HCT116 (cell line): Measurements from ENCODE around the gene FBXO15. TPM values are rescaled to one million over a fixed set of nuclear protein-coding genes. Genes with fewer than 3 reads are reported as not detected.

Experiments
- ATAC-seq: fragments of 200-7000 bp; cut with Tn5 transposase; 2 replicates; pipeline ENCODE4 v1.9.1; 2020; ENCODE audit warnings: mild to moderate bottlenecking, moderate library complexity
- BruUV-seq: library from RNA; stranded (reverse); fragments of 400-500 nt; replicated peaks from 2 replicates; lab custom pipeline; 2021; lab: Mats Ljungman, UMichigan
- CTCF ChIA-PET: fragments of 300-600 bp; sonication (Branson Sonifier 250); formaldehyde crosslinking; loops from one replicate; lab custom pipeline; 2021; ENCODE audit warnings: antibody characterized with exemption; lab: Charles Lee
- POLR2A ChIA-PET: fragments of 300-600, 350-600 bp; sonication (Branson Sonifier 250); formaldehyde crosslinking; loops from one replicate; lab custom pipeline; 2021; ENCODE audit warnings: antibody characterized with exemption; lab: Charles Lee
- RAD21 ChIA-PET, 2 experiments: fragments of 300-600 bp; sonication (Branson Sonifier 250); formaldehyde crosslinking; loops; one replicate each; lab custom pipeline; 2023; ENCODE audit warnings: low total read pairs in 2 of 2; ENCODE audit not compliant: uncharacterized antibody in 2 of 2, unreplicated experiment in 2 of 2, low non-redundant PET in 1 of 2; lab: Charles Lee
- DNase-seq: peaks from one replicate; pipeline ENCODE4 v3.0.0-alpha.2; 2010; ENCODE audit warnings: low read depth, low spot score
- H2AFZ ChIP-seq: fragments of 200-600 bp; shearing (Covaris generic), sonication (generic); 2 replicates; pipeline ENCODE4 v1.6.1; 2017; ENCODE audit warnings: low read depth, mixed run types, mixed read lengths, antibody characterized with exemption, low read length; ENCODE audit not compliant: poor library complexity, severe bottlenecking
- H3K27ac ChIP-seq: 2 replicates; pipeline ENCODE4 v1.5.1; 2012; ENCODE audit warnings: low read depth, low read length
- H3K27me3 ChIP-seq: fragments of 200-600 bp; sonication (generic); 2 replicates; pipeline ENCODE4 v1.6.1; 2016; ENCODE audit warnings: mixed run types, low read length, mixed read lengths; ENCODE audit not compliant: insufficient read depth
- H3K36me3 ChIP-seq, 2 experiments: fragments of 200-500 bp in 1 of 2; fragments of 200-600 bp in 1 of 2; sonication (Bioruptor generic) in 1 of 2; sonication (generic) in 1 of 2; 2 replicates each; pipeline versions ENCODE4 v1.5.1 to v1.6.1; 2014 to 2016; ENCODE audit warnings: low read length in 2 of 2, inconsistent platforms in 1 of 2, mixed read lengths in 1 of 2, mixed run types in 1 of 2; ENCODE audit not compliant: insufficient read depth in 2 of 2, control insufficient read depth in 1 of 2
- H3K4me1 ChIP-seq, 2 experiments: fragments of 200-600 bp in 1 of 2; sonication (generic) in 1 of 2; 2 replicates each; pipeline versions ENCODE4 v1.5.1 to v1.6.1; 2012 to 2017; ENCODE audit warnings: low read length in 2 of 2, inconsistent platforms in 1 of 2, mild to moderate bottlenecking in 1 of 2, mixed read lengths in 1 of 2, mixed run types in 1 of 2, moderate library complexity in 1 of 2; ENCODE audit not compliant: insufficient read depth in 2 of 2, control insufficient read depth in 1 of 2
- H3K4me2 ChIP-seq: fragments of 200-600 bp; sonication (generic); 2 replicates; pipeline ENCODE4 v1.6.1; 2017; ENCODE audit warnings: mixed run types, low read length, mixed read lengths
- H3K4me3 ChIP-seq, 2 experiments: fragments of 200-600 bp in 1 of 2; sonication (generic) in 1 of 2; replicated peaks in 1 of 2; 2 replicates each; pipeline ENCODE4 v1.5.1; 2011 to 2016; ENCODE audit warnings: low read length in 2 of 2, control low read depth in 1 of 2, low read depth in 1 of 2, mild to moderate bottlenecking in 1 of 2, mixed read lengths in 1 of 2, mixed run types in 1 of 2
- H3K79me2 ChIP-seq: fragments of 200-600 bp; sonication (generic); 2 replicates; pipeline ENCODE4 v1.6.1; 2017; ENCODE audit warnings: mild to moderate bottlenecking, mixed run types, low read length, moderate library complexity, mixed read lengths; ENCODE audit not compliant: insufficient read depth
- H3K9ac ChIP-seq: fragments of 200-600 bp; sonication (generic); 2 replicates; pipeline ENCODE4 v1.6.1; 2016; ENCODE audit warnings: low read length, mixed read lengths
- H3K9me2 ChIP-seq: fragments of 200-600 bp; sonication (generic), shearing (Covaris generic); 2 replicates; pipeline ENCODE4 v1.6.1; 2017; ENCODE audit warnings: mixed run types, mild to moderate bottlenecking, moderate library complexity; ENCODE audit not compliant: insufficient read depth
- H3K9me3 ChIP-seq, 2 experiments: fragments of 200-500 bp in 1 of 2; fragments of 200-600 bp in 1 of 2; sonication (Bioruptor generic) in 1 of 2; sonication (generic) in 1 of 2; 2 replicates each; pipeline ENCODE4 v1.6.1; 2014 to 2017; ENCODE audit warnings: low read length in 2 of 2, mixed read lengths in 2 of 2, inconsistent platforms in 1 of 2, low read depth in 1 of 2, mild to moderate bottlenecking in 1 of 2, mixed run types in 1 of 2, moderate library complexity in 1 of 2; ENCODE audit not compliant: control insufficient read depth in 1 of 2, insufficient read depth in 1 of 2
- H4K20me1 ChIP-seq: fragments of 200-600 bp; sonication (generic), shearing (Covaris generic); 2 replicates; pipeline ENCODE4 v1.6.1; 2017; ENCODE audit warnings: mixed run types, mild to moderate bottlenecking, moderate library complexity; ENCODE audit not compliant: insufficient read depth
- CEBPB ChIP-seq: IDR thresholded peaks from 2 replicates; pipeline ENCODE4 v1.6.1; 2012; ENCODE audit warnings: low read depth
- CTCF ChIP-seq, 3 experiments: fragments of 200-600 bp in 1 of 3; sonication (generic) in 1 of 3; IDR thresholded peaks in 2 of 3; conservative IDR thresholded peaks in 1 of 3; 2 replicates each; pipeline ENCODE4 v1.5.1; 2012 to 2017; ENCODE audit warnings: low read depth in 2 of 3, low read length in 2 of 3, antibody characterized with exemption in 1 of 3, borderline replicate concordance in 1 of 3, control low read depth in 1 of 3, mild to moderate bottlenecking in 1 of 3, mixed read lengths in 1 of 3, mixed run types in 1 of 3, moderate library complexity in 1 of 3; ENCODE audit not compliant: insufficient read depth in 1 of 3
- EZH2phosphoT487 ChIP-seq: fragments of 200-600 bp; IDR thresholded peaks from 2 replicates; pipeline ENCODE4 v1.6.1; 2018; ENCODE audit warnings: antibody characterized with exemption, borderline replicate concordance
- POLR2A ChIP-seq: IDR thresholded peaks from 2 replicates; pipeline ENCODE4 v1.7.0; 2011; ENCODE audit warnings: borderline replicate concordance; ENCODE audit not compliant: insufficient read depth, insufficient read length; ENCODE audit errors: extremely low read depth
- RAD21 ChIP-seq: IDR thresholded peaks from 2 replicates; pipeline ENCODE4 v1.6.1; 2012; ENCODE audit warnings: low read depth, mild to moderate bottlenecking
- YY1 ChIP-seq: IDR thresholded peaks from 2 replicates; pipeline ENCODE4 v1.6.1; 2011; ENCODE audit warnings: low read length, low read depth, moderate library complexity, mild to moderate bottlenecking; ENCODE audit not compliant: insufficient replicate concordance; ENCODE audit errors: extremely low read depth
- ZFX ChIP-seq: fragments of 450-650 bp; IDR thresholded peaks from 2 replicates; pipeline ENCODE4 v1.6.1; 2017
- intact Hi-C: fragments of 100-400 bp; cut with micrococcal nuclease; formaldehyde crosslinking; loops from 2 replicates; pipeline ENCODE4 v1.10.0; 2022
- total RNA-seq: library from RNA; stranded (reverse); gene quantifications from one replicate; pipeline ENCODE4 v1.2.1, GENCODE V29; 2021; ENCODE audit not compliant: unreplicated experiment

Gene FBXO15
- total RNA-seq, 1 experiment from 2014 or later = 1.1 TPM

GRCh38 chr18:74083557-74083952, 64.1 kb downstream of the FBXO15 start (continued):
- no peak for TF ChIP-seq YY1
- TF ChIP-seq, all 23 proteins: peak for 0

DNA sequence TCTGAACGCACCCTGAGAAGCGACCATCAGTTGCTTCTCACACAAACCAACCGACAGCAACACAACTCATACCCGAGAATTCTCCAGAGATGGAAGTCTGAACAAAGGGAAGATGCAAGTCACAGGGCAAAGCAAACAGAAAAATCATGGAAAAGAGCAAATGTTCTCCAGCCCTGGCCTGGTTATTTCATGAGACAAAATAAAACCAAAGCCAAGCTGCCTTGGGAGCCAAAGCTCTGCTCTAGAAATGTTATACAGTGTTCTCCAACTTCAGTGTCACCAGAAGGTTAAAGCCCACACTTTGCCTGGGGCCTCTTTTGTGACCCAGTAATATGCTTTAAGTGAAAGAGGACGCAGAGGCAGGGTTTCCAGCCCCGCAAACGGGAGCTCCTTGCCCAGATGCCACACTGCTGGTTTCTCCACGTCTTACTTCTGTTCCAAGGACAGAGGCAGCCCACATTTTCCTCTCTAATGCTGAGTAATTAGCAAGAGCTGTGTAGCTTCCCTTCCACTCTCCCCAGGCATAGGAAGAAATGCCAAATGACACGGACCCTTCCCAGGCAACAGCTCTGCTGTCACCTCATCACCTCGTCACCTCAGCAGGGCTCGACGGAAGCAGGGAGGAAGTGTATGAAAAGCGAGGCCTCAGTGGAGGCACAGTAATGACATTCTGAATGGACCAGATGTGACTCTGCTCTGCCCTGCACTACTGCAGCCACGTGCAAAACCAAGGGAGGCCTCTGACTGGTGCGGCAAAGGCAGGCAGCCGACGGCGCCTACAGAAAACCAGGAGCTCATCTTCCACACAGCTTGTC, 64.7 kb downstream of the FBXO15 start:
- H2AFZ ChIP-seq = peak overlapping the region; percentile 65
- intact Hi-C loops = loop anchor here (1.0 kb wide), 1 partner anchor 259 kb away; no protein-coding TSS in a partner anchor
- peaks cover 14% of the 10 kb centered on the region for H3K27me3 ChIP-seq
- DNase-seq (no peak), ATAC-seq (peak; percentile 12; the same call in 1 of the 2 replicates)
- H3K4me1 ChIP-seq = 0 out of 4 replicates have a peak, but pooled peaks cover 0 to 3% of the 10 kb centered on the region in 2 experiments
- H3K9ac ChIP-seq = no peak overlapping the region
- no peaks in the 10 kb centered on the region for H3K36me3 ChIP-seq
- BruUV-seq = no TSS peak
- CTCF ChIA-PET = interaction anchor here (0.7 to 2.2 kb wide), 7 partner anchors 10 to 410 kb away, joined by 3 to 18 read pairs (median 4); no protein-coding TSS in a partner anchor
- no peaks in the 10 kb centered on the region for H3K9me2 ChIP-seq
- H3K4me3 ChIP-seq = no peak overlapping the region
- no peak overlapping the region for H3K27ac ChIP-seq
- TF ChIP-seq ZFX (0 out of 2 replicates have a peak, but pooled peaks have one; percentile 4), EZH2phosphoT487 (no peak)
- RAD21 ChIA-PET = no interaction called here
- no peaks in the 10 kb centered on the region for H4K20me1 ChIP-seq
- H3K79me2 ChIP-seq = no peaks in the 10 kb centered on the region
- POLR2A ChIA-PET = no interaction called here
- H3K4me2 ChIP-seq = peak overlapping the region; percentile 29
- H3K9me3 ChIP-seq = no peaks in the 10 kb centered on the region

DNA sequence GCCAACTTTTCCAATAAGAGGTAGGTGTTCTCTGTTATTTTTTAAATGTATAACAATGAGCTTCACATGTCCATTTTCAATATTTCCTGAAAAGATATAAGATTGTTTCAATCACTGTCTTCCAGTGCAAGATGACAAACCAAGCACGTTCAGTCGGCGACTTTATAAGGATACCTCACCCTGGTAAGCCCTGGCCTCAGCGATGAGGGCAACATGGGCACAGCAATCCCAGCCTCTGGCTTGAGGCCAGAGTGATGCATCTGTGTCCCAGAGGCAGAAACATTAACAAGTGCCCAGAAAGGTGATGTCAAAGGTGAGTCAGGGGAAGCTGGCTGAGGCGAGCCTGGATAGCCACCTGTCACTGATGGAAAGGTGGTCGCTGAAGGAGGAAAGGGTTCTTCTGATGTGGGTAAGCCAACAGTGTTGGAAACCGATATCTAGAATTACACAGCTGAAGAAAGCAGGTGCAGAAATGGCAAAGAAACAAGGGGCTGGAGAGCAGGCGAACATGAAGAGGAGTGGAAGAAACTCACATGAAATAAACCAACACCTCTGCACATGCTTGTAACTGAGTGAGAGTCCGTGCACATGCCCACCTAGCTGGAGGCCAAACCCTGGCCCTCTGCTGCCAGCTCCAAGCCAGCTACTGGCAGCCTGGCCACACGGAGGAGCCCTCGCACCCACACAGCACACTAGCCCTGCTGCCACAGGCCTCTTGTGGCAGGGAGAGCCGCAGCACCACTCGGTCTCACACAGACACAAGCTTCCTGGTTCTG, 65.5 kb downstream of the FBXO15 start:
- ATAC-seq (peak; percentile 100), DNase-seq (peak; percentile 24)
- no TSS peak for BruUV-seq
- Histone ChIP-seq H3K27me3 (peaks cover 14% of the 10 kb centered on the region), H3K4me1 (0 out of 4 replicates have a peak, but pooled peaks cover 0 to 3% of the 10 kb centered on the region in 2 experiments), H3K4me3 (no peak overlapping the region), H3K27ac (no peak overlapping the region), H4K20me1 (no peaks in the 10 kb centered on the region), H3K36me3 (no peaks in the 10 kb centered on the region), H2AFZ (peak overlapping the region; percentile 65), H3K9ac (no peak overlapping the region), H3K9me2 (no peaks in the 10 kb centered on the region), H3K9me3 (no peaks in the 10 kb centered on the region), H3K79me2 (no peaks in the 10 kb centered on the region), H3K4me2 (peak overlapping the region; percentile 29)
- ChIA-PET CTCF (interaction anchor here (0.7 to 2.2 kb wide), 8 partner anchors 9 to 411 kb away, joined by 3 to 18 read pairs (median 4); no protein-coding TSS in a partner anchor), POLR2A (no interaction called here), RAD21 (no interaction called here)
- TF ChIP-seq POLR2A (no peak), ZFX (0 out of 2 replicates have a peak, but pooled peaks have one; percentile 11), RAD21 (peak; percentile 48; the same call in 1 of the 2 replicates), CTCF (IDR thresholded peaks at IDR 0.05 in 2 of 3, conservative IDR thresholded peaks at IDR 0.05 in 1 of 3; ENCODE audit: borderline replicate concordance in 1 of 3, insufficient read depth in 1 of 3, low read depth in 2 of 3, low read length in 2 of 3) (peak; percentile 55 to 81 (median 56); a peak in 5 of 6 replicates), CEBPB (no peak)
- intact Hi-C loops = loop anchor here (1.0 kb wide), 1 partner anchor 260 kb away; no protein-coding TSS in a partner anchor
